ENCODE data around the gene TOB2. TPM values are rescaled to one million over a fixed set of nuclear protein-coding genes. Genes with fewer than 3 reads are reported as not detected.
"Not testable (repeated sequence)": the region's sequence is repeated elsewhere in the genome, so short reads cannot be mapped to it uniquely, and the experiment has no call there.

TOB2 gene
- total and polyA plus RNA-seq, 2 experiments from 2014 or later: 29.6 to 35.7 TPM

DNA sequence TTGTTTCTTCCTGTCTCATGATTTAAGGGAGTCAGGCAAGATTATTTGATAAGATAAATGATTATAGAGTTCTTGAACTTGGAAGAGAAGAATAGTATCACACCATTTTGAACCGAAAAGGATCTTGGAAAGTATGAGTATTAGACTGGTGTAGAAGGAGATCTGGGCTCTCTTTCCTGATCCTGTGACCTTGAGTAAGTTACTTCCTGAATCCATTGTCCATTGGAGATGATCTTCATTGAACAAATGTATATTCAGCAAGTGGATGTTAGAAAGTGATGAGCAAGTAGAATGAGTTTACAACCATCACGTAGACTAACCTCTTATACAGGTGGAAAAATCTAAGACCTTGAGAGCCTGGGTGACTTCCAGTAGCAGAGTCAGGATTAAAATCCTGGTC is 24.3 kb upstream of the TOB2 start:
- Histone ChIP-seq H3K79me2 (ENCODE audit: insufficient read depth) (peaks cover 96% of the 10 kb centered on the region), H3K4me1 (ENCODE audit: insufficient read depth) (peaks cover 8% of the 10 kb centered on the region), H3K9me3 (ENCODE audit: low read depth) (no peaks in the 10 kb centered on the region), H3K9me2 (ENCODE audit: insufficient read depth) (no peaks in the 10 kb centered on the region), H3K27ac (no peak overlapping the region), H3F3A (ENCODE audit: insufficient read depth) (peaks cover 4% of the 10 kb centered on the region; the same call in 1 of the 2 replicates), H2AFZ (no peak overlapping the region), H3K4me2 (ENCODE audit: unreplicated experiment) (no peak overlapping the region), H3K36me3 (ENCODE audit: low read depth) (peaks cover 13% of the 10 kb centered on the region), H3K27me3 (replicated peaks; ENCODE audit: insufficient read depth) (no peaks in the 10 kb centered on the region), H3K4me3 (no peak overlapping the region), H3K9ac (no peak overlapping the region), H4K20me1 (ENCODE audit: insufficient read depth) (no peaks in the 10 kb centered on the region)
- in situ Hi-C loops (cut with MboI): no loop called here
- TF ChIP-seq EZH2phosphoT487 (IDR thresholded peaks at IDR 0.05; ENCODE audit: insufficient read depth, low read depth) (no peak), EZH2 (IDR thresholded peaks at IDR 0.05; ENCODE audit: insufficient read depth, poor library complexity, severe bottlenecking) (no peak)
- WGBS, 2 experiments (ENCODE audit: low coverage in 1 of 2, low lambda C conversion rate in 2 of 2, missing lambda C conversion rate in 2 of 2): 68 to 81% methylated on average over 2 of the region's 2 CpGs
- no peak for DNase-seq

DNA sequence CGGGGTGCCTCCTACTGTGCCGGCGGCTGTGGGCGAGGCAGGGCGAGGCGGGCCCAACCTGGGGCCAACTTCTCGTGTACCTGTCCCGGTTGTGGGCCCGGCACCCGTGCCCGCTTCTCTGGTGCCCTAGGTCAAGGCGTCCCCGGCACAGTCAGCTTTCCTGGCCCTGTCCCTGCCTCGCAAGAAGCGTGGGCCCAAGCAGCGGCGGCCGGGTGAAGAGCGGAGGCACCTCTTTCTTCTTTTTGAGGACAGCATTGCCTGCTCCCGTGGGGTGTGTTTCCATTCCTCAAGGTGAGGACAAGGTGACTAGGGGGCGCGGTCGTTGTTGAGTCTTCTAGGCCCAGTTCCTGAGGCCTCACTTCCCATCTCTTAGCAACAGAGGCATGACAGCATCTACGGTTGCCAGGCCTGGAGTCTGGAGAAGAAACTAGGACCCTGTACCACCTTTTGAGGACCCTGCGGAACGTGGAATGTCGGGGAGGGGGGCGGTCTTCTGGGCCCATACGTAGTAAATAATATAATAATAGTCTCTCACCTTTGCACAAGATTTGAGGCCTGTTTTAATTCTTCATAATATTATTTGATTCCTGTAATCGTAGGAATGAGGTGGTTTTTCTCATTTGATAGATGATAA is 22.7 kb upstream of the TOB2 start:
- in situ Hi-C loops (cut with MboI): no loop called here
- Histone ChIP-seq H3K9ac (peak overlapping the region; percentile 98), H3K9me2 (ENCODE audit: insufficient read depth) (no peaks in the 10 kb centered on the region), H3K27ac (peak overlapping the region; percentile 91), H3K36me3 (ENCODE audit: low read depth) (peaks cover 27% of the 10 kb centered on the region), H4K20me1 (ENCODE audit: insufficient read depth) (no peaks in the 10 kb centered on the region), H3K4me2 (ENCODE audit: unreplicated experiment) (peak overlapping the region; percentile 89), H3K79me2 (ENCODE audit: insufficient read depth) (peaks cover 96% of the 10 kb centered on the region), H2AFZ (peak overlapping the region; percentile 90), H3K27me3 (replicated peaks; ENCODE audit: insufficient read depth) (no peaks in the 10 kb centered on the region), H3F3A (ENCODE audit: insufficient read depth) (peaks cover 4% of the 10 kb centered on the region; the same call in 1 of the 2 replicates), H3K4me3 (peak overlapping the region; percentile 92), H3K9me3 (ENCODE audit: low read depth) (no peaks in the 10 kb centered on the region), H3K4me1 (ENCODE audit: insufficient read depth) (peaks cover 8% of the 10 kb centered on the region)
- DNase-seq: no peak
- 4 to 11% methylated on average over 12 to 30 of the region's 30 CpGs for WGBS, 2 experiments (ENCODE audit: low coverage in 1 of 2, low lambda C conversion rate in 2 of 2, missing lambda C conversion rate in 2 of 2)
- no peak for TF ChIP-seq EZH2phosphoT487 (IDR thresholded peaks at IDR 0.05; ENCODE audit: insufficient read depth, low read depth)
- TF ChIP-seq EZH2 (IDR thresholded peaks at IDR 0.05; ENCODE audit: insufficient read depth, poor library complexity, severe bottlenecking): no peak

DNA sequence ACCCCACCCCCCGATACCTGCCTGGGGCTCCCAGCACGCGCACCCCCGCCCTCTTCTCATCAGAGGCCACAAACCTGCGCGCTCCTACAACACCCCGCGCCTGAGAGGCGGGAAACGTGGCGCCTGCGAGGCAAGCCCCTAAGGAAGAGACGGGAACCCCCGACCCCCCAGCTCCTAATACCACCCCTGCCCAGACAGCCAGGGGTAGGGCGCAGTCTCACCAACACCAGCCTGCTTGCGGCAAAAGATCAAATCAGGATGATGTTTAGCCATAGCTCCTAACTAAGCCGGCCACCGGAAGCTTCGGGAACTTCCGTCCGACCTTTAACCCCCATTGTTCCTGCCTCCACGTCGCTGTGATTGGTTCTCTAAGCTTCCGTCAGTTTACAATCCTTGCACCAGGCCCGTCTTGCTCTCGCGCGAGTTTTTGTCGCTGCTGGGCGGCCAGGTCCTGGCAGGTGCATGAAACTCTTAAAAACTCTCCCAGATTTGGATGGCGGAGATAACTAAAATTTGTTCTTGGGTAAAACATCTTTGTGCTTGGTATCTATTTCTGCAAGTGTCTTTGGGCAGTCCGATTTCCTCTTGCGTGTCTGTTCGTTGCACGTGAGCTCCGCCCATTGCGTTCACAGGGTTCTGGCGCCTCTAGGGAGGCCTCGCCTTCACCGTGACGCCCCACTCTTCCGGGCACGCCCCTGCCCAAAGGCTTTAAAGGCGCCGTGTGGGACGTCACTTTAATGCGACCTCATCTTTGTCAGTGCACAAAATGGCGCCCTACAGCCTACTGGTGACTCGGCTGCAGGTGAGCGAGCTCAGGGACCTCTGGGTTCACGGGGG is 22.0 kb upstream of the TOB2 start, which contains the start of the genes ACO2 and PHF5A:
Gene ACO2, plus strand, starts transcription at position 737 of the 837 bp plus-strand sequence. Its CDS starts 30 bp downstream, at position 767.
Gene PHF5A, minus strand, starts transcription at position 312 of the 837 bp plus-strand sequence. Its CDS starts 39 bp downstream, at position 273.
- peaks cover 4% of the 10 kb centered on the region; the same call in 1 of the 2 replicates for H3F3A ChIP-seq (ENCODE audit: insufficient read depth)
- H3K4me2 ChIP-seq (ENCODE audit: unreplicated experiment): peak within 1 kb of the TSS; percentile 93
- 1% methylated on average over 41 to 50 of the region's 51 CpGs for WGBS, 2 experiments (ENCODE audit: low coverage in 1 of 2, low lambda C conversion rate in 2 of 2, missing lambda C conversion rate in 2 of 2)
- peak within 1 kb of the TSS; percentile 90 for H2AFZ ChIP-seq
- no peaks in the 10 kb centered on the region for H3K9me2 ChIP-seq (ENCODE audit: insufficient read depth)
- H3K79me2 ChIP-seq (ENCODE audit: insufficient read depth): peaks cover 96% of the 10 kb centered on the region
- H3K27ac ChIP-seq: peak within 1 kb of the TSS; percentile 91
- no peaks in the 10 kb centered on the region for H4K20me1 ChIP-seq (ENCODE audit: insufficient read depth)
- peak; percentile 99 for DNase-seq
- no peaks in the 10 kb centered on the region for H3K27me3 ChIP-seq (replicated peaks; ENCODE audit: insufficient read depth)
- peaks cover 34% of the 10 kb centered on the region for H3K36me3 ChIP-seq (ENCODE audit: low read depth)
- H3K4me1 ChIP-seq (ENCODE audit: insufficient read depth): peaks cover 8% of the 10 kb centered on the region
- TF ChIP-seq EZH2phosphoT487 (IDR thresholded peaks at IDR 0.05; ENCODE audit: insufficient read depth, low read depth) (no peak), EZH2 (IDR thresholded peaks at IDR 0.05; ENCODE audit: insufficient read depth, poor library complexity, severe bottlenecking) (no peak)
- H3K4me3 ChIP-seq: peak within 1 kb of the TSS; percentile 92
- no peaks in the 10 kb centered on the region for H3K9me3 ChIP-seq (ENCODE audit: low read depth)
- in situ Hi-C loops (cut with MboI): no loop called here
- H3K9ac ChIP-seq: peak within 1 kb of the TSS; percentile 98

DNA sequence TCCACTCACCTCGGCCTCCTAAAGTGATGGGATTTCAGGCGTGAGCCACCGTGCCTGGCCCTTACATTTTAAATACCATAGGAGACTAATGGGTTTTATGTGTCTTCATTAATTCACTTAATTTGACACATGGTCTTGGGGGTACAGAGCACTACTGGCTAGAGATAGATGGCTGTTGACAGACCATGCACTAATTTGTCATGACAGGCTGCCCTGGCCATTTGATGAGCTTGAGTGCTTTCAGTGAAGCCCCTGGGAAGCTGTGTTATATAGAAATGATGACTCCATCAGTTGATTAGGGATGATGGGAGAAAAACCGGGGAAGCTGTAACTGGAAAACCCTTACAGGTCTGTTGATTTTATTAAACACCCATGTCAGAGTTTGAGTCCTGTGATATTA is 15.3 kb upstream of the TOB2 start:
- no peak overlapping the region for H3K27ac ChIP-seq
- H3K79me2 ChIP-seq (ENCODE audit: insufficient read depth): peaks cover 51% of the 10 kb centered on the region
- 0 out of 2 replicates have a peak, but pooled peaks cover 7% of the 10 kb centered on the region for H3F3A ChIP-seq (ENCODE audit: insufficient read depth)
- 79 to 82% methylated on average over 4 of the region's 4 CpGs for WGBS, 2 experiments (ENCODE audit: low coverage in 1 of 2, low lambda C conversion rate in 2 of 2, missing lambda C conversion rate in 2 of 2)
- TF ChIP-seq EZH2 (IDR thresholded peaks at IDR 0.05; ENCODE audit: insufficient read depth, poor library complexity, severe bottlenecking) (no peak), EZH2phosphoT487 (IDR thresholded peaks at IDR 0.05; ENCODE audit: insufficient read depth, low read depth) (no peak)
- no peaks in the 10 kb centered on the region for H3K27me3 ChIP-seq (replicated peaks; ENCODE audit: insufficient read depth)
- no peak overlapping the region for H3K4me2 ChIP-seq (ENCODE audit: unreplicated experiment)
- H3K9ac ChIP-seq: no peak overlapping the region
- in situ Hi-C loops (cut with MboI): no loop called here
- no peaks in the 10 kb centered on the region for H3K9me3 ChIP-seq (ENCODE audit: low read depth)
- DNase-seq: no peak
- H3K9me2 ChIP-seq (ENCODE audit: insufficient read depth): no peaks in the 10 kb centered on the region
- H3K4me3 ChIP-seq: no peak overlapping the region
- H3K4me1 ChIP-seq (ENCODE audit: insufficient read depth): no peaks in the 10 kb centered on the region
- no peak overlapping the region for H2AFZ ChIP-seq
- H3K36me3 ChIP-seq (ENCODE audit: low read depth): peaks cover 46% of the 10 kb centered on the region
- no peaks in the 10 kb centered on the region for H4K20me1 ChIP-seq (ENCODE audit: insufficient read depth)

DNA sequence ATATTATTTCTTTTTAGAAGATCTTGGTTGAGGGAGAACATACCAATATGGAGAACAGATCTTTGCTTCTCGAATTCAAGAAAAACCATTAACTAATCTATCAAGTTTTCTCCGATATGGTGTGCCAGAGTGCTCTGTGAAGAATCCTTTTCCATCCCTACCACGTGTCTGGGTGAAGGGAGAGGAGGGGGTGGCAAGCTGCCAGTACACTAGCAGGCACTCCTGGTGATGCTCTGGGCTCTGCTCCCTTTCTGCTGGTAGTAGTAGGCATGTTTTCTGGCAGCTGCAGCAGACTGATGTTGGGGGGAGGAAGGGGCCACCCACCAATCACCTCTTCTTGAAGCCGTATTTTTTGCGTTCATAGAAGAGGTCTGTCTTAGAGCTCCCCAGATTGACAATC is 13.5 kb upstream of the TOB2 start:
- peaks cover 32% of the 10 kb centered on the region; the same call in 1 of the 2 replicates for H3K36me3 ChIP-seq (ENCODE audit: low read depth)

More for the DNA sequence above, 13.5 kb upstream of the TOB2 start:
- H3K27ac ChIP-seq; H2AFZ ChIP-seq; H3K27me3 ChIP-seq (replicated peaks; ENCODE audit: insufficient read depth); H3K9me3 ChIP-seq (ENCODE audit: low read depth); H4K20me1 ChIP-seq (ENCODE audit: insufficient read depth); H3K4me2 ChIP-seq (ENCODE audit: unreplicated experiment); H3K9me2 ChIP-seq (ENCODE audit: insufficient read depth); H3K9ac ChIP-seq; H3K4me1 ChIP-seq (ENCODE audit: insufficient read depth); DNase-seq; H3F3A ChIP-seq (ENCODE audit: insufficient read depth); H3K4me3 ChIP-seq; in situ Hi-C loops (cut with MboI): not testable (repeated sequence)
- 54 to 59% methylated on average over 5 of the region's 5 CpGs for WGBS, 2 experiments (ENCODE audit: low coverage in 1 of 2, low lambda C conversion rate in 2 of 2, missing lambda C conversion rate in 2 of 2)
- peaks cover 33% of the 10 kb centered on the region for H3K79me2 ChIP-seq (ENCODE audit: insufficient read depth)

Measured in GM23248 (cell line).